Astrocyte (in vitro differentiated cells and primary cell): ENCODE measurements around the gene CDK9. TPM values are rescaled to one million over a fixed set of nuclear protein-coding genes. Genes with fewer than 3 reads are reported as not detected.

Experiments used
- DNase-seq: peaks from one replicate; pipeline ENCODE4 v3.0.0-alpha.2; 2010; ENCODE audit warnings: low read depth
- FAIRE-seq: peaks from 2 replicates; lab custom pipeline; 2011; peaks lifted over from hg19 to GRCh38; lab: Jason Lieb, UNC
- H2AFZ ChIP-seq: 2 replicates; pipeline ENCODE4 v1.6.0; 2012; ENCODE audit warnings: low read depth, low read length, inconsistent platforms
- H3K27ac ChIP-seq: 2 replicates; pipeline ENCODE4 v1.5.1; 2011; ENCODE audit warnings: low read depth, low read length, inconsistent platforms
- H3K27me3 ChIP-seq: 2 replicates; pipeline ENCODE4 v1.6.0; 2011; ENCODE audit warnings: low read length, inconsistent platforms; ENCODE audit not compliant: insufficient read depth
- H3K36me3 ChIP-seq: 2 replicates; pipeline ENCODE4 v1.5.1; 2011; ENCODE audit warnings: low read length, inconsistent platforms; ENCODE audit not compliant: insufficient read depth
- H3K4me1 ChIP-seq: 2 replicates; pipeline ENCODE4 v1.5.1; 2011; ENCODE audit warnings: low read length, inconsistent platforms; ENCODE audit not compliant: insufficient read depth
- H3K4me2 ChIP-seq: 2 replicates; pipeline ENCODE4 v1.6.0; 2012; ENCODE audit warnings: low read length, inconsistent platforms
- H3K4me3 ChIP-seq: 2 replicates; pipeline ENCODE4 v1.5.1; 2011; ENCODE audit warnings: low read depth, mild to moderate bottlenecking, low read length, inconsistent platforms; ENCODE audit not compliant: insufficient read depth
- H3K79me2 ChIP-seq: 2 replicates; pipeline ENCODE4 v1.6.0; 2012; ENCODE audit warnings: mild to moderate bottlenecking, low read length, inconsistent platforms; ENCODE audit not compliant: insufficient read depth
- H3K9ac ChIP-seq: 2 replicates; pipeline ENCODE4 v1.6.0; 2012; ENCODE audit warnings: mild to moderate bottlenecking, low read length, inconsistent platforms
- H3K9me3 ChIP-seq: 2 replicates; pipeline ENCODE4 v1.5.1; 2012; ENCODE audit warnings: low read depth, mild to moderate bottlenecking, low read length, inconsistent platforms; ENCODE audit not compliant: insufficient read depth
- H4K20me1 ChIP-seq: 2 replicates; pipeline ENCODE4 v1.6.0; 2012; ENCODE audit warnings: low read length, inconsistent platforms; ENCODE audit not compliant: insufficient read depth
- H3K27ac Mint-ChIP-seq: one replicate; pipeline ENCODE4 v1.8.0; 2021; ENCODE audit warnings: mild to moderate bottlenecking, mixed read lengths; ENCODE audit not compliant: unreplicated experiment
- H3K27me3 Mint-ChIP-seq: one replicate; pipeline ENCODE4 v1.8.0; 2021; ENCODE audit warnings: low read depth, mixed read lengths; ENCODE audit not compliant: unreplicated experiment
- H3K36me3 Mint-ChIP-seq: one replicate; pipeline ENCODE4 v1.8.0; 2021; ENCODE audit warnings: low read depth, mixed read lengths; ENCODE audit not compliant: unreplicated experiment
- H3K4me1 Mint-ChIP-seq: one replicate; pipeline ENCODE4 v1.8.0; 2021; ENCODE audit warnings: low read depth, mixed read lengths; ENCODE audit not compliant: unreplicated experiment
- H3K4me3 Mint-ChIP-seq: one replicate; pipeline ENCODE4 v1.8.0; 2021; ENCODE audit warnings: mild to moderate bottlenecking, moderate library complexity, mixed read lengths; ENCODE audit not compliant: unreplicated experiment
- H3K9me3 Mint-ChIP-seq: one replicate; pipeline ENCODE4 v1.8.0; 2021; ENCODE audit warnings: mild to moderate bottlenecking, mixed read lengths; ENCODE audit not compliant: unreplicated experiment
- EZH2 ChIP-seq: IDR thresholded peaks from 2 replicates; pipeline ENCODE4 v1.6.1; 2012; ENCODE audit warnings: mild to moderate bottlenecking, low read length, inconsistent platforms; ENCODE audit not compliant: insufficient read depth
- total RNA-seq: library from RNA; stranded (reverse); gene quantifications from 2 replicates; pipeline ENCODE4 v1.2.1, GENCODE V29; 2021
- TF ChIP-seq, protein P1 (sequence below): IDR thresholded peaks from 2 replicates; pipeline ENCODE4 v1.5.1; 2011; ENCODE audit warnings: low read depth, mild to moderate bottlenecking, inconsistent platforms, low read length, moderate library complexity; ENCODE audit not compliant: insufficient read depth

Gene CDK9
- total RNA-seq, 1 donor from 2014 or later = 71.7 TPM

DNA sequence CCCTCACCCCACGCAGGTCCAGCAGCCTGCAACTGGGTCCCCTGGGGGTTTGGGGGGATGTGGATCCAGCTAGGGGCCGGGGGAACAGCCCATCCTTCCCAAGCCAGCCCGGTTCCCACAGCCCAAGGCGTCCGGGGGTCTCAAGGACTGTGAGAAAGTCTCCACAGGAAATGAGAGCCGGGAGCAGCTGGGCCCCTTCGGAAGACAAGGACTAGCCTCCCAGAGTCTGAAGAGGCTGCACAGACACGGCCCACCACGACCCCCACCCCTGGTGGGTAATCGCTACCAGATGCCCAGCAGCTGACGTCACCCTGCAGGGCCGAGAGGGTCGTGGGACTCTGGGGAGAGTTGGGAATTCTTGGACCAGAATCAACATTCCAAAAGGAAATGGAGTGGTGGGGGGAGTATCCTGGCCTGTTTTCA, 17.9 kb upstream of the CDK9 start:
- peak; percentile 29 for DNase-seq
- Mint-ChIP-seq H3K27me3 (peaks cover 4% of the 10 kb centered on the region), H3K9me3 (peaks cover 4% of the 10 kb centered on the region), H3K36me3 (peaks cover 12% of the 10 kb centered on the region), H3K4me3 (peak overlapping the region; percentile 27), H3K27ac (peak overlapping the region; percentile 78), H3K4me1 (peaks cover 28% of the 10 kb centered on the region)
- Histone ChIP-seq H3K27me3 (no peaks in the 10 kb centered on the region), H3K79me2 (no peaks in the 10 kb centered on the region), H3K9me3 (no peaks in the 10 kb centered on the region), H3K27ac (peak overlapping the region; percentile 74), H3K9ac (peak overlapping the region; percentile 76), H4K20me1 (no peaks in the 10 kb centered on the region), H3K4me1 (peaks cover 25% of the 10 kb centered on the region), H3K4me2 (peak overlapping the region; percentile 62), H3K4me3 (no peak overlapping the region), H2AFZ (peak overlapping the region; percentile 12), H3K36me3 (no peaks in the 10 kb centered on the region)
- FAIRE-seq = no peak
- TF ChIP-seq, protein P1, sequence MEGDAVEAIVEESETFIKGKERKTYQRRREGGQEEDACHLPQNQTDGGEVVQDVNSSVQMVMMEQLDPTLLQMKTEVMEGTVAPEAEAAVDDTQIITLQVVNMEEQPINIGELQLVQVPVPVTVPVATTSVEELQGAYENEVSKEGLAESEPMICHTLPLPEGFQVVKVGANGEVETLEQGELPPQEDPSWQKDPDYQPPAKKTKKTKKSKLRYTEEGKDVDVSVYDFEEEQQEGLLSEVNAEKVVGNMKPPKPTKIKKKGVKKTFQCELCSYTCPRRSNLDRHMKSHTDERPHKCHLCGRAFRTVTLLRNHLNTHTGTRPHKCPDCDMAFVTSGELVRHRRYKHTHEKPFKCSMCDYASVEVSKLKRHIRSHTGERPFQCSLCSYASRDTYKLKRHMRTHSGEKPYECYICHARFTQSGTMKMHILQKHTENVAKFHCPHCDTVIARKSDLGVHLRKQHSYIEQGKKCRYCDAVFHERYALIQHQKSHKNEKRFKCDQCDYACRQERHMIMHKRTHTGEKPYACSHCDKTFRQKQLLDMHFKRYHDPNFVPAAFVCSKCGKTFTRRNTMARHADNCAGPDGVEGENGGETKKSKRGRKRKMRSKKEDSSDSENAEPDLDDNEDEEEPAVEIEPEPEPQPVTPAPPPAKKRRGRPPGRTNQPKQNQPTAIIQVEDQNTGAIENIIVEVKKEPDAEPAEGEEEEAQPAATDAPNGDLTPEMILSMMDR = no peak
- TF ChIP-seq EZH2 = no peak

DNA sequence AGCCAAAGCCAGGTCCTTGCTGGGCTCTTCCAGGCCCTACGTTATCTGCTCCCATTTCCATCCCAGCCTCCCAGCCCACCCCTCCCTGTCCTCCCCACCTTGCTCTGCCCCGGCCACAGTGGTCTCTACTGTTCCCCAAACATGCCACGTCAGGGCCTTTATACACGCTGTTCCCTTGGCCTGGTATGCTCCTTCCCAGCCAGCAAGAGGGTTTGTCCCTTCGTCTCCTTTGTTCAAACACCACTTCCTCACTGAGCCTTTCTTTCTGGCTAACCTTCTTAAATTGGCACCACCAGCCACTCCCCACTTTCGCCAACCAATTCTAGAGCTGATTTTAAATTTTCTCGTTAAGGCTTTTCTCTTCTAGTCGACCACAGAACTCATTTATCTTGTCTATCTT, 17.1 kb upstream of the CDK9 start:
- Histone ChIP-seq H4K20me1 (no peaks in the 10 kb centered on the region), H3K9ac (peak overlapping the region; percentile 76), H3K4me3 (no peak overlapping the region), H3K27ac (peak overlapping the region; percentile 74), H3K79me2 (no peaks in the 10 kb centered on the region), H3K27me3 (no peaks in the 10 kb centered on the region), H3K36me3 (no peaks in the 10 kb centered on the region), H2AFZ (no peak overlapping the region), H3K4me1 (peaks cover 25% of the 10 kb centered on the region), H3K4me2 (no peak overlapping the region), H3K9me3 (no peaks in the 10 kb centered on the region)
- Mint-ChIP-seq H3K4me3 (no peak overlapping the region), H3K36me3 (peaks cover 12% of the 10 kb centered on the region), H3K27ac (peak overlapping the region; percentile 91), H3K4me1 (peaks cover 25% of the 10 kb centered on the region), H3K9me3 (peaks cover 4% of the 10 kb centered on the region), H3K27me3 (peaks cover 3% of the 10 kb centered on the region)
- TF ChIP-seq, protein P1 = no peak
- TF ChIP-seq EZH2 = no peak
- no peak for DNase-seq
- no peak for FAIRE-seq

DNA sequence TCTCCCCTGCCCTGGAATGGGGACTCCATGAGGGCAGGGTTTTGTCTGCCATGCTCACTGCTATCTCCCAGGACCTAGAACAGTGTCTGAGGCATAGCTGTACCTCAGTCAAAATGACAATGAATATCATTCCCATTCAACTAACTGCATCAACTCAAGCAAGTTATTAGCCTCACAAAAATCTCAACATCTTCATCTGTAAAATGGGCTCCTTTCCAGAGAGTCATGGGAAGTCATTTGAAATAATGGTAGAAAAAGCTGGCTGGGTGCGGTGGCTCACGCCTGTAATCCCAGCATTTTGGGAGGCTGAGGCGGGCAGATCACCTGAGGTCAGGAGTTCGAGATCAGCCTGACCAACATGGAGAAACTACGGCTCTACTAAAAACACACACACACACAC, 16.7 kb upstream of the CDK9 start:
- no peaks in the 10 kb centered on the region for H3K9me3 ChIP-seq
- peaks cover 12% of the 10 kb centered on the region for H3K36me3 Mint-ChIP-seq
- H3K9me3 Mint-ChIP-seq = peaks cover 4% of the 10 kb centered on the region
- H3K4me3 Mint-ChIP-seq = no peak overlapping the region
- no peaks in the 10 kb centered on the region for H3K27me3 ChIP-seq
- no peaks in the 10 kb centered on the region for H3K79me2 ChIP-seq
- peak overlapping the region; percentile 1 for H3K9ac ChIP-seq
- H3K4me2 ChIP-seq = no peak overlapping the region
- H3K4me1 ChIP-seq = peaks cover 25% of the 10 kb centered on the region
- H3K36me3 ChIP-seq = no peaks in the 10 kb centered on the region
- no peak for TF ChIP-seq EZH2
- TF ChIP-seq, protein P1 = no peak
- no peak for FAIRE-seq
- no peaks in the 10 kb centered on the region for H4K20me1 ChIP-seq
- peak overlapping the region; percentile 91 for H3K27ac Mint-ChIP-seq
- H3K27me3 Mint-ChIP-seq = peaks cover 5% of the 10 kb centered on the region
- H2AFZ ChIP-seq = no peak overlapping the region
- peaks cover 22% of the 10 kb centered on the region for H3K4me1 Mint-ChIP-seq
- no peak overlapping the region for H3K4me3 ChIP-seq
- no peak for DNase-seq
- peak overlapping the region; percentile 74 for H3K27ac ChIP-seq
